ENCODE data around the gene MYH14. TPM values are rescaled to one million over a fixed set of nuclear protein-coding genes. Genes with fewer than 3 reads are reported as not detected.

MYH14 gene
- total and polyA plus RNA-seq, 5 experiments from 2014 or later = not detected

- H3K9me3 Mint-ChIP-seq = peaks cover 0 to 2% (median 0%) of the 10 kb centered on the region in 9 donors
- ATAC-seq (no peak), DNase-seq (no peak)
- peaks cover 2 to 43% (median 20%) of the 10 kb centered on the region in 5 donors for H3K27me3 Mint-ChIP-seq
- POLR2A ChIA-PET = no interaction called here
- no peaks in the 10 kb centered on the region for H3K4me1 Mint-ChIP-seq
- H3K4me3 Mint-ChIP-seq = peak overlapping the region in 1 of 10 donors; percentile 45
- H3K27ac Mint-ChIP-seq = peak overlapping the region in 1 of 10 donors; percentile 34
- no peaks in the 10 kb centered on the region for H3K36me3 Mint-ChIP-seq
These were observed 69.0 kb downstream of the MYH14 start for GRCh38 chr19:50272263-50272897.

GRCh38 chr19:50273821-50274220, 70.4 kb downstream of the MYH14 start:
- H3K4me1 Mint-ChIP-seq = no peaks in the 10 kb centered on the region
- no peak for DNase-seq
- no peak overlapping the region for H3K27ac Mint-ChIP-seq
- H3K4me3 Mint-ChIP-seq = no peak overlapping the region
- H3K9me3 Mint-ChIP-seq = no peaks in the 10 kb centered on the region
- ATAC-seq = no peak
- peaks cover 0 to 37% (median 13%) of the 10 kb centered on the region in 5 donors for H3K27me3 Mint-ChIP-seq
- POLR2A ChIA-PET = no interaction called here
- H3K36me3 Mint-ChIP-seq = no peaks in the 10 kb centered on the region

- Mint-ChIP-seq H3K4me3 (no peak overlapping the region), H3K4me1 (no peaks in the 10 kb centered on the region), H3K9me3 (peaks cover 0 to 2% (median 0%) of the 10 kb centered on the region in 9 donors), H3K27ac (no peak overlapping the region), H3K27me3 (peaks cover 0 to 44% (median 17%) of the 10 kb centered on the region in 5 donors), H3K36me3 (no peaks in the 10 kb centered on the region)
- ATAC-seq = no peak
- POLR2A ChIA-PET = no interaction called here
- DNase-seq = no peak
These were observed 72.4 kb downstream of the MYH14 start for GRCh38 chr19:50275577-50276368.

DNA sequence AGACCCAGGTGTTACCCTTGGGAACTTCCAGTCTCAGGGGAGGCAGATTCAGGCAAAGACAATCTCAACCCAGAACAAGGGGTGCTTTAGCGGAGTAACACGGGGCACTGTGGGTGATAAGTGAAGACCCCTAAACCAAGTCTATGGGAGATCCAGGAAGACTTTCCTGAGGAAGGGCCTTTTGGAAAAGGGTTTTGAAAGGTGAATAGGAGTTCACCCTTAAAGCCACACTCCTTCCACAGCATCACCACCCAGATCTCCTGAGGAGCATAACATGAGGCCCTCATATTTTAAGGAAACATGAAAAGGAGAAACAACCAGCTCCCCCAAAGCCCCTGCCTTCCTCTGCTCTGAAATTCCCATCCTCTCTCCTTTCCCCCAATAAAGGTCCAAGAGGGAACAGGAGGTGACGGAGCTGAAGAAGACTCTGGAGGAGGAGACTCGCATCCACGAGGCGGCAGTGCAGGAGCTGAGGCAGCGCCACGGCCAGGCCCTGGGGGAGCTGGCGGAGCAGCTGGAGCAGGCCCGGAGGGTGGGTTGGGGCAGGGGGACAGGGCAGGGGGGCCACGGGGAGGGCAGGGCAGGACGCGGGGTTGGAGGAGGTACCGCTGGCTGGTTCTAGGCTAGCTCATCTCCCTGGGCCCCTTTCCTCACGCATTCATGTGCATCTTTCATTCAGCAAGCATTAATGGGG, 73.1 kb downstream of the MYH14 start:
- Mint-ChIP-seq H3K27me3 (peaks cover 0 to 42% (median 15%) of the 10 kb centered on the region in 5 donors), H3K36me3 (no peaks in the 10 kb centered on the region), H3K9me3 (peaks cover 0 to 2% (median 0%) of the 10 kb centered on the region in 9 donors), H3K4me1 (no peaks in the 10 kb centered on the region), H3K4me3 (no peak overlapping the region), H3K27ac (no peak overlapping the region)
- DNase-seq = no peak
- POLR2A ChIA-PET = no interaction called here
- ATAC-seq = no peak

- no peak overlapping the region for H3K27ac Mint-ChIP-seq
- no peak overlapping the region for H3K4me3 Mint-ChIP-seq
- no peaks in the 10 kb centered on the region for H3K36me3 Mint-ChIP-seq
- POLR2A ChIA-PET = no interaction called here
- peaks cover 0 to 38% (median 15%) of the 10 kb centered on the region in 5 donors for H3K27me3 Mint-ChIP-seq
- peaks cover 0 to 2% (median 0%) of the 10 kb centered on the region in 9 donors for H3K9me3 Mint-ChIP-seq
- no peak for ATAC-seq
- no peak for DNase-seq
- peaks cover 0 to 2% (median 0%) of the 10 kb centered on the region in 4 donors for H3K4me1 Mint-ChIP-seq
These were observed 74.7 kb downstream of the MYH14 start for GRCh38 chr19:50277966-50278580.

- ATAC-seq = no peak
- Mint-ChIP-seq H3K4me3 (no peak overlapping the region), H3K27me3 (peaks cover 0 to 38% (median 15%) of the 10 kb centered on the region in 5 donors), H3K4me1 (peaks cover 0 to 2% (median 0%) of the 10 kb centered on the region in 4 donors), H3K27ac (no peak overlapping the region), H3K36me3 (peaks cover 0 to 2% (median 2%) of the 10 kb centered on the region in 3 donors), H3K9me3 (peaks cover 0 to 5% (median 1%) of the 10 kb centered on the region in 9 donors)
- POLR2A ChIA-PET = no interaction called here
- DNase-seq = no peak
These were observed 76.7 kb downstream of the MYH14 start for GRCh38 chr19:50280074-50280473.

DNA sequence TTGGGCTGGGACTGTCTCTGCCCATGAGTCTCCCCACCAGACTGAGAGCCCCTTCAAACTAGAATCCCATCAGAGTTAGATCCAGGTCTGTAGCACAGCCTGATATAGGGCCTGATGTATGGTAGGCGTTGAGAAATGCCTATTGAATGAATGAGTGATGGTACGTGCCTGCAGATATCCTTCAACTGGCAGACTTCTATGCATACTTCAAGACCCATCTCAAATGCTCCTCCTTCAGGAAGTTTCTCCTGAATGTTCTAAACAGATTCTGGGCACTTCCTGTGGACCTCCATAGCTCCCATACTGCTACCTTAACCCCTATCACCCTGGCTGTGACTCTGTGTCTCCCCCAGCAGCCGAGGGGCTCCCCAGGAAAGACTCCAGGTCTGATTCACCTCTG, 77.6 kb downstream of the MYH14 start:
- Mint-ChIP-seq H3K36me3 (peaks cover 0 to 9% (median 5%) of the 10 kb centered on the region in 3 donors), H3K4me1 (peaks cover 0 to 2% (median 0%) of the 10 kb centered on the region in 4 donors), H3K4me3 (no peak overlapping the region), H3K9me3 (peaks cover 0 to 14% (median 10%) of the 10 kb centered on the region in 9 donors), H3K27me3 (peaks cover 0 to 30% (median 12%) of the 10 kb centered on the region in 5 donors), H3K27ac (no peak overlapping the region)
- ATAC-seq = no peak
- POLR2A ChIA-PET = no interaction called here
- DNase-seq = no peak

DNA sequence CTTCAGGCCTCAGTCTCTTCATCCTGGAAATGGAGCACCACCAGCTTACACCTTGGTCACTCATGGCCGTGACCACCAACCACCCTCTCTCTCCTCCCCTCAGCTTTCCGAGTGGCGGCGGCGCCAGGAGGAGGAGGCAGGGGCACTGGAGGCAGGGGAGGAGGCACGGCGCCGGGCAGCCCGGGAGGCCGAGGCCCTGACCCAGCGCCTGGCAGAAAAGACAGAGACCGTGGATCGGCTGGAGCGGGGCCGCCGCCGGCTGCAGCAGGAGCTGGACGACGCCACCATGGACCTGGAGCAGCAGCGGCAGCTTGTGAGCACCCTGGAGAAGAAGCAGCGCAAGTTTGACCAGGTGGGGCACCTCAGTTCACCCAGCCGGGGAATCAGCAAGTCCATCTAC, 78.1 kb downstream of the MYH14 start:
- peaks cover 0 to 25% (median 9%) of the 10 kb centered on the region in 5 donors for H3K27me3 Mint-ChIP-seq
- no peak overlapping the region for H3K4me3 Mint-ChIP-seq
- peaks cover 0 to 10% (median 5%) of the 10 kb centered on the region in 3 donors for H3K36me3 Mint-ChIP-seq
- H3K9me3 Mint-ChIP-seq = peaks cover 0 to 19% (median 13%) of the 10 kb centered on the region in 9 donors
- peaks cover 0 to 2% (median 0%) of the 10 kb centered on the region in 4 donors for H3K4me1 Mint-ChIP-seq
- DNase-seq = no peak
- H3K27ac Mint-ChIP-seq = no peak overlapping the region
- POLR2A ChIA-PET = no interaction called here
- no peak for ATAC-seq

GRCh38 chr19:50285833-50286232, 82.4 kb downstream of the MYH14 start:
- Mint-ChIP-seq H3K9me3 (peaks cover 0 to 38% (median 27%) of the 10 kb centered on the region in 9 donors), H3K27ac (no peak overlapping the region), H3K4me1 (peaks cover 0 to 2% (median under 1%) of the 10 kb centered on the region in 4 donors), H3K4me3 (no peak overlapping the region), H3K36me3 (peaks cover 0 to 23% (median 8%) of the 10 kb centered on the region in 3 donors), H3K27me3 (peaks cover 14 to 39% (median 33%) of the 10 kb centered on the region in 5 donors)
- POLR2A ChIA-PET = no interaction called here
- DNase-seq (no peak), ATAC-seq (no peak)

DNA sequence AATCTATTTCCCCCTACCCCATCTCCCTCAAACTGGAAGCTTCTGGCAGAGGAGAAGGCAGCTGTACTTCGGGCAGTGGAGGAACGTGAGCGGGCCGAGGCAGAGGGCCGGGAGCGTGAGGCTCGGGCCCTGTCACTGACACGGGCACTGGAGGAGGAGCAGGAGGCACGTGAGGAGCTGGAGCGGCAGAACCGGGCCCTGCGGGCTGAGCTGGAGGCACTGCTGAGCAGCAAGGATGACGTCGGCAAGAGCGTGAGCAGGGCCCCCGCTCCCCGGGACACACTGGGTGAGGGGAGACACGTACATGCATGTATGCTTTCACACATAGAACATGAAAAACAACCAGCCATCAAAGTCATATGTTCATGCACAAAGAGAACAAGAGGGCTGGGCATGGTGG, 83.0 kb downstream of the MYH14 start:
- ATAC-seq = no peak
- H3K4me3 Mint-ChIP-seq = no peak overlapping the region
- H3K36me3 Mint-ChIP-seq = peaks cover 0 to 23% (median 8%) of the 10 kb centered on the region in 3 donors
- DNase-seq = no peak
- H3K4me1 Mint-ChIP-seq = peaks cover 0 to 2% (median under 1%) of the 10 kb centered on the region in 4 donors
- peaks cover 0 to 38% (median 27%) of the 10 kb centered on the region in 9 donors for H3K9me3 Mint-ChIP-seq
- peaks cover 16 to 40% (median 35%) of the 10 kb centered on the region in 5 donors for H3K27me3 Mint-ChIP-seq
- H3K27ac Mint-ChIP-seq = peak overlapping the region in 1 of 10 donors; percentile 87
- POLR2A ChIA-PET = no interaction called here

- POLR2A ChIA-PET = no interaction called here
- Mint-ChIP-seq H3K9me3 (peaks cover 0 to 38% (median 27%) of the 10 kb centered on the region in 9 donors), H3K27me3 (peaks cover 16 to 49% (median 38%) of the 10 kb centered on the region in 5 donors), H3K4me3 (no peak overlapping the region), H3K36me3 (peaks cover 0 to 23% (median 8%) of the 10 kb centered on the region in 3 donors), H3K27ac (peak overlapping the region in 1 of 10 donors; percentile 65), H3K4me1 (peaks cover 0 to 2% (median under 1%) of the 10 kb centered on the region in 4 donors)
- DNase-seq (no peak), ATAC-seq (no peak)
These were observed 83.9 kb downstream of the MYH14 start for GRCh38 chr19:50287331-50287730.

- H3K27ac Mint-ChIP-seq = no peak overlapping the region
These were observed 85.5 kb downstream of the MYH14 start for GRCh38 chr19:50288954-50289353.

More at GRCh38 chr19:50288954-50289353, 85.5 kb downstream of the MYH14 start:
- Mint-ChIP-seq H3K4me3 (no peak overlapping the region), H3K4me1 (peaks cover 0 to 2% (median 0%) of the 10 kb centered on the region in 4 donors), H3K9me3 (peaks cover 0 to 38% (median 29%) of the 10 kb centered on the region in 9 donors), H3K36me3 (peaks cover 0 to 23% (median 8%) of the 10 kb centered on the region in 3 donors), H3K27me3 (peaks cover 16 to 65% (median 52%) of the 10 kb centered on the region in 5 donors)
- no peak for DNase-seq
- POLR2A ChIA-PET = no interaction called here
- no peak for ATAC-seq
